Loucy (cell line): ENCODE results near the gene NIF3L1.

Experiments
- H2AFZ ChIP-seq: fragments of 200-600 bp; sonication (generic); 2 replicates; pipeline ENCODE4 v1.6.0; 2016; ENCODE audit warnings: antibody characterized with exemption, mild to moderate bottlenecking, low read length, moderate library complexity
- H3F3A ChIP-seq: fragments of 200-600 bp; 2 replicates; pipeline ENCODE4 v1.6.0; 2016; ENCODE audit warnings: antibody characterized with exemption, low read depth, mild to moderate bottlenecking
- H3K27me3 ChIP-seq: fragments of 200-600 bp; sonication (generic); 2 replicates; pipeline ENCODE4 v1.6.1; 2014; ENCODE audit warnings: low read length, mild to moderate bottlenecking; ENCODE audit not compliant: insufficient read depth, poor library complexity, severe bottlenecking
- H3K36me3 ChIP-seq: fragments of 200-600 bp; sonication (generic); 2 replicates; pipeline ENCODE4 v1.6.1; 2016; ENCODE audit warnings: low read length; ENCODE audit not compliant: insufficient read depth
- H3K4me1 ChIP-seq: fragments of 200-600 bp; sonication (generic); 2 replicates; pipeline ENCODE4 v1.5.1; 2014; ENCODE audit warnings: low read length, mild to moderate bottlenecking; ENCODE audit not compliant: insufficient read depth, poor library complexity, severe bottlenecking
- H3K4me2 ChIP-seq: fragments of 200-600 bp; sonication (generic); 2 replicates; pipeline ENCODE4 v1.6.0; 2014; ENCODE audit warnings: antibody characterized with exemption, low read length, low read depth, mild to moderate bottlenecking; ENCODE audit not compliant: poor library complexity, severe bottlenecking
- H3K4me3 ChIP-seq: fragments of 200-600 bp; sonication (generic); 2 replicates; pipeline ENCODE4 v1.5.1; 2014; ENCODE audit warnings: low read length, mild to moderate bottlenecking, mixed read lengths; ENCODE audit not compliant: poor library complexity, severe bottlenecking
- H3K79me2 ChIP-seq: fragments of 200-600 bp; sonication (generic); 2 replicates; pipeline ENCODE4 v1.6.1; 2014; ENCODE audit warnings: low read length; ENCODE audit not compliant: insufficient read depth
- H3K9ac ChIP-seq: fragments of 200-600 bp; sonication (generic); 2 replicates; pipeline ENCODE4 v1.6.0; 2014; ENCODE audit warnings: mild to moderate bottlenecking, low read depth, low read length, moderate library complexity; ENCODE audit not compliant: poor library complexity, severe bottlenecking
- H3K9me2 ChIP-seq: fragments of 200-600 bp; sonication (generic); replicated peaks from 2 replicates; pipeline ENCODE4 v1.6.1; 2016; ENCODE audit warnings: low read depth, low read length, mixed read lengths
- H3K9me3 ChIP-seq: fragments of 200-600 bp; sonication (generic); 2 replicates; pipeline ENCODE4 v1.6.1; 2014; ENCODE audit warnings: mild to moderate bottlenecking, antibody characterized with exemption, low read length, low read depth; ENCODE audit not compliant: insufficient read depth
- H4K20me1 ChIP-seq: fragments of 200-600 bp; sonication (generic); 2 replicates; pipeline ENCODE4 v1.6.0; 2014; ENCODE audit warnings: antibody characterized with exemption, low read length, mild to moderate bottlenecking; ENCODE audit not compliant: insufficient read depth, poor library complexity, severe bottlenecking
- CTCF ChIP-seq: fragments of 200-600 bp; sonication (generic); conservative IDR thresholded peaks from 2 replicates; pipeline ENCODE4 v1.5.1; 2014; ENCODE audit warnings: mild to moderate bottlenecking, antibody characterized with exemption, low read length
- EZH2phosphoT487 ChIP-seq: fragments of 200-600 bp; IDR thresholded peaks from 2 replicates; pipeline ENCODE4 v1.6.1; 2018; ENCODE audit warnings: antibody characterized with exemption, mild to moderate bottlenecking, moderate library complexity, borderline replicate concordance

Gene NIF3L1

DNA sequence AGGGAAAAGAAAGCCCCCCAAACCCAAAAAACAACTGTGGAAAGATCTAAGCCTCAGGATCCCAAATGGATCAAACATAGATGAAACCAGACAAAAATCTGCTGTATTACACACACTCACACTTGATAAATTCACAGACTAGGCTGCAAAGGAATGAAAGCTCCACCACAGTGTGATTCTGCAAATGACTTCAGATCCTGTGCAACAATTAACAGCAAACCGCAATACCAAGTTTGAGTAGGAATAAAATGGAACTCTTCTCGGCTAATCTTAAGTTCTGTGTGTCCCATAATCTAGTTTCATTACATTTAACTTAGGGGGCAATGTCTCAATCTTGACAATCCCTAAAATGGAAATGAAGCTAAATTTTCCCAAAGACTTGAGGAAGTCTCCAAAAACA is 36.6 kb upstream of the NIF3L1 start:
- Histone ChIP-seq H3K9me3 (no peaks in the 10 kb centered on the region), H3K9me2 (no peaks in the 10 kb centered on the region), H3F3A (peaks cover 7% of the 10 kb centered on the region; the same call in 1 of the 2 replicates), H3K9ac (no peak overlapping the region), H3K36me3 (peaks cover 64% of the 10 kb centered on the region), H4K20me1 (peaks cover 51% of the 10 kb centered on the region), H3K4me3 (no peak overlapping the region), H3K79me2 (peaks cover 31% of the 10 kb centered on the region), H2AFZ (no peak overlapping the region), H3K4me2 (no peak overlapping the region), H3K4me1 (peaks cover 6% of the 10 kb centered on the region), H3K27me3 (no peaks in the 10 kb centered on the region)
- no peak for TF ChIP-seq EZH2phosphoT487
- TF ChIP-seq CTCF: no peak

DNA sequence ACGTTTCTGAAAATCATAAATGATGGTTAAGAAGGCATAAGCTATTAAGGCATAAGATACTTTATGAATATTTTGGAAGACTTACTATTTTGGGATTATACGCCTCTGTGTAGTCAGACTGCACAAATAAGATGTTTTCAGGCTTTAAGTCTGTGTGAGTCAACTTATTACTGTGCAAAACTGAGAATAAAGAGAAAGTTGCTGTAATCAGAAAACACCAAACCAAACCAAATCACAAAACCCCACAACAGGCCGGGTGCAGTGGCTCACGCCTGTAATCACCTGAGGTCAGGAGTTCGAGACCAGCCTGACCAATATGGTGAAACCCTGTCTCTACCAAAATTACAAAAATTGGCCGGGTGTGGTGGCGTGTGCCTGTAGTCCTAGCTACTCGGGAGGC is 32.4 kb upstream of the NIF3L1 start:
- TF ChIP-seq CTCF (no peak), EZH2phosphoT487 (no peak)
- Histone ChIP-seq H3K27me3 (no peaks in the 10 kb centered on the region), H3K9me2 (no peaks in the 10 kb centered on the region), H4K20me1 (peaks cover 93% of the 10 kb centered on the region), H3K4me1 (peaks cover 41% of the 10 kb centered on the region), H3F3A (peaks cover 4% of the 10 kb centered on the region; the same call in 1 of the 2 replicates), H3K36me3 (peaks cover 94% of the 10 kb centered on the region), H3K79me2 (peaks cover 73% of the 10 kb centered on the region), H3K4me3 (no peak overlapping the region), H3K9me3 (no peaks in the 10 kb centered on the region), H3K9ac (no peak overlapping the region), H3K4me2 (peak overlapping the region; percentile 93), H2AFZ (no peak overlapping the region)

- Histone ChIP-seq H3K79me2 (peaks cover 89% of the 10 kb centered on the region), H3K36me3 (peaks cover 61% of the 10 kb centered on the region), H3K4me1 (peaks cover 47% of the 10 kb centered on the region), H3K4me2 (peak overlapping the region; percentile 93), H3K27me3 (peaks cover 12% of the 10 kb centered on the region), H3K9ac (peak overlapping the region; percentile 95), H3K9me3 (no peaks in the 10 kb centered on the region), H3K4me3 (peak overlapping the region; percentile 97), H2AFZ (no peak overlapping the region), H4K20me1 (peaks cover 82% of the 10 kb centered on the region), H3K9me2 (no peaks in the 10 kb centered on the region), H3F3A (no peaks in the 10 kb centered on the region)
- no peak for TF ChIP-seq CTCF
- no peak for TF ChIP-seq EZH2phosphoT487
These were observed 28.9 kb upstream of the NIF3L1 start for GRCh38 chr2:200860092-200860795.
